ENCODE measurements around the gene IGSF9. TPM values are rescaled to one million over a fixed set of nuclear protein-coding genes. Genes with fewer than 3 reads are reported as not detected.

Gene IGSF9
- total RNA-seq, 1 experiment from 2014 or later, result 23.4 TPM

GRCh38 chr1:159931795-159932173 is 13.6 kb downstream of the IGSF9 start:
- no peaks in the 10 kb centered on the region for H3K36me3 ChIP-seq (ENCODE audit: low read depth)
- no peak overlapping the region for H3K4me3 ChIP-seq
- H2AFZ ChIP-seq, result no peak overlapping the region
- no peaks in the 10 kb centered on the region for H4K20me1 ChIP-seq (ENCODE audit: insufficient read depth)
- peaks cover 11% of the 10 kb centered on the region for H3K4me1 ChIP-seq (replicated peaks; ENCODE audit: insufficient read depth)
- peaks cover 5% of the 10 kb centered on the region; the same call in 1 of the 2 replicates for H3F3A ChIP-seq (ENCODE audit: insufficient read depth, low read depth)
- POLR2A ChIA-PET (ENCODE audit: unreplicated experiment), result no interaction called here
- no peaks in the 10 kb centered on the region for H3K9me2 ChIP-seq (ENCODE audit: insufficient read depth)
- intact Hi-C loops (cut with micrococcal nuclease; ENCODE audit: unreplicated experiment), result no loop called here
- no peaks in the 10 kb centered on the region for H3K27me3 ChIP-seq (ENCODE audit: insufficient read depth, low read depth)
- CTCF ChIA-PET, result no interaction called here
- no peak for DNase-seq
- no peaks in the 10 kb centered on the region for H3K9me3 ChIP-seq (ENCODE audit: insufficient read depth, low read depth)
- no peak overlapping the region for H3K27ac ChIP-seq
- H3K79me2 ChIP-seq (ENCODE audit: low read depth), result no peaks in the 10 kb centered on the region
- BruUV-seq (replicated peaks), result no TSS peak
- H3K4me2 ChIP-seq, result no peak overlapping the region
- TF ChIP-seq EZH2 (IDR thresholded peaks at IDR 0.05; ENCODE audit: low read depth) (no peak), CTCF (conservative IDR thresholded peaks at IDR 0.05) (no peak)

GRCh38 chr1:159931101-159931794 is 14.2 kb downstream of the IGSF9 start:
- TF ChIP-seq EZH2 (IDR thresholded peaks at IDR 0.05; ENCODE audit: low read depth), result no peak
- no peak for TF ChIP-seq CTCF (conservative IDR thresholded peaks at IDR 0.05)
- Histone ChIP-seq H3K36me3 (ENCODE audit: low read depth) (no peaks in the 10 kb centered on the region), H3K27me3 (ENCODE audit: insufficient read depth, low read depth) (no peaks in the 10 kb centered on the region), H3K9me2 (ENCODE audit: insufficient read depth) (no peaks in the 10 kb centered on the region), H3K9me3 (ENCODE audit: insufficient read depth, low read depth) (no peaks in the 10 kb centered on the region), H3K4me1 (replicated peaks; ENCODE audit: insufficient read depth) (peaks cover 12% of the 10 kb centered on the region; the same call in 1 of the 2 replicates), H3K4me3 (no peak overlapping the region), H3K79me2 (ENCODE audit: low read depth) (no peaks in the 10 kb centered on the region), H2AFZ (no peak overlapping the region), H3K27ac (no peak overlapping the region), H3F3A (ENCODE audit: insufficient read depth, low read depth) (peaks cover 3% of the 10 kb centered on the region; the same call in 1 of the 2 replicates), H3K4me2 (no peak overlapping the region), H4K20me1 (ENCODE audit: insufficient read depth) (no peaks in the 10 kb centered on the region)
- no TSS peak for BruUV-seq (replicated peaks)
- ChIA-PET CTCF (no interaction called here), POLR2A (ENCODE audit: unreplicated experiment) (no interaction called here)
- no peak for DNase-seq
- intact Hi-C loops (cut with micrococcal nuclease; ENCODE audit: unreplicated experiment), result no loop called here

GRCh38 chr1:159930634-159931033 is 14.8 kb downstream of the IGSF9 start:
- Histone ChIP-seq H2AFZ (no peak overlapping the region), H3K36me3 (ENCODE audit: low read depth) (no peaks in the 10 kb centered on the region), H3K27ac (no peak overlapping the region), H3K4me1 (replicated peaks; ENCODE audit: insufficient read depth) (peaks cover 18% of the 10 kb centered on the region), H3F3A (ENCODE audit: insufficient read depth, low read depth) (peaks cover 7% of the 10 kb centered on the region; the same call in 1 of the 2 replicates), H3K9me2 (ENCODE audit: insufficient read depth) (no peaks in the 10 kb centered on the region), H3K4me2 (no peak overlapping the region), H3K79me2 (ENCODE audit: low read depth) (no peaks in the 10 kb centered on the region), H3K4me3 (no peak overlapping the region), H4K20me1 (ENCODE audit: insufficient read depth) (no peaks in the 10 kb centered on the region), H3K9me3 (ENCODE audit: insufficient read depth, low read depth) (no peaks in the 10 kb centered on the region), H3K27me3 (ENCODE audit: insufficient read depth, low read depth) (no peaks in the 10 kb centered on the region)
- BruUV-seq (replicated peaks), result no TSS peak
- TF ChIP-seq CTCF (conservative IDR thresholded peaks at IDR 0.05) (no peak), EZH2 (IDR thresholded peaks at IDR 0.05; ENCODE audit: low read depth) (no peak)
- DNase-seq, result no peak
- ChIA-PET CTCF (no interaction called here), POLR2A (ENCODE audit: unreplicated experiment) (no interaction called here)
- intact Hi-C loops (cut with micrococcal nuclease; ENCODE audit: unreplicated experiment), result no loop called here

All from PC-9 (cell line).